GM12878 (cell line): Measurements from ENCODE around the gene TRIM38. TPM values are rescaled to one million over a fixed set of nuclear protein-coding genes. Genes with fewer than 3 reads are reported as not detected.

Experiments
- ATF7 ChIP-seq: fragments of 450-650 bp; IDR thresholded peaks from 2 replicates; pipeline ENCODE4 v1.6.1; 2016; ENCODE audit warnings: low read depth, mild to moderate bottlenecking
- BCL3 ChIP-seq: IDR thresholded peaks from 2 replicates; pipeline ENCODE4 v1.6.1; 2011; ENCODE audit warnings: borderline replicate concordance, low read depth, mild to moderate bottlenecking, moderate library complexity, low read length; ENCODE audit not compliant: insufficient read depth, poor library complexity, severe bottlenecking
- BCLAF1 ChIP-seq: fragments of 450-650 bp; IDR thresholded peaks from 2 replicates; pipeline ENCODE4 v1.6.1; 2017; ENCODE audit warnings: antibody characterized with exemption, mild to moderate bottlenecking, moderate library complexity
- CBFB ChIP-seq: IDR thresholded peaks from 2 replicates; pipeline ENCODE4 v1.6.1; 2016; ENCODE audit warnings: antibody characterized with exemption, low read depth
- CREB1 ChIP-seq: IDR thresholded peaks from 2 replicates; pipeline ENCODE4 v1.6.1; 2012; ENCODE audit warnings: low read depth, mild to moderate bottlenecking, inconsistent platforms
- CTCF ChIP-seq, 3 experiments: IDR thresholded peaks in 2 of 3; conservative IDR thresholded peaks in 1 of 3; 2 replicates each; pipeline ENCODE4 v1.5.1; 2011; ENCODE audit warnings: low read depth in 3 of 3, low read length in 3 of 3, mild to moderate bottlenecking in 3 of 3, control low read depth in 2 of 3, moderate library complexity in 2 of 3, inconsistent platforms in 1 of 3, mixed read lengths in 1 of 3; ENCODE audit not compliant: control insufficient read depth in 2 of 3, insufficient read depth in 1 of 3; ENCODE audit errors: extremely low read depth in 1 of 3
- FOXM1 ChIP-seq: IDR thresholded peaks from 2 replicates; pipeline ENCODE4 v1.6.1; 2012; ENCODE audit warnings: low read depth, mild to moderate bottlenecking, inconsistent platforms, low read length, moderate library complexity
- HCFC1 ChIP-seq: fragments of 150-350 bp; IDR thresholded peaks from 2 replicates; pipeline ENCODE4 v1.6.1; 2014; ENCODE audit warnings: low read length
- HSF1 ChIP-seq: fragments of 150-350 bp; IDR thresholded peaks from 2 replicates; pipeline ENCODE4 v1.6.1; 2014; ENCODE audit warnings: mild to moderate bottlenecking, low read depth, low read length
- IRF5 ChIP-seq: fragments of 450-650 bp; IDR thresholded peaks from 2 replicates; pipeline ENCODE4 v1.6.1; 2017; ENCODE audit warnings: borderline replicate concordance
- KAT2A ChIP-seq: conservative IDR thresholded peaks from 2 replicates; pipeline ENCODE4 v1.6.1; 2011; ENCODE audit warnings: low read depth, low read length; ENCODE audit not compliant: control insufficient read depth
- NFYA ChIP-seq: IDR thresholded peaks from 2 replicates; pipeline ENCODE4 v1.6.1; 2011; ENCODE audit warnings: low read depth, mild to moderate bottlenecking, low read length, improper control_type of control experiment, borderline replicate concordance
- PML ChIP-seq: IDR thresholded peaks from 2 replicates; pipeline ENCODE4 v1.6.1; 2012; ENCODE audit warnings: low read length, inconsistent platforms
- POU2F2 ChIP-seq: IDR thresholded peaks from 3 replicates; pipeline ENCODE4 v1.6.1; 2011; ENCODE audit warnings: low read depth, mild to moderate bottlenecking, low read length, borderline replicate concordance
- RB1 ChIP-seq: fragments of 450-650 bp; formaldehyde crosslinking; IDR thresholded peaks from 2 replicates; pipeline ENCODE4 v1.6.1; 2017; ENCODE audit warnings: mild to moderate bottlenecking, borderline replicate concordance
- YBX1 ChIP-seq: fragments of 450-650 bp; IDR thresholded peaks from 2 replicates; pipeline ENCODE4 v1.6.1; 2016; ENCODE audit warnings: antibody characterized with exemption
- polyA plus RNA-seq, 11 experiments: library from polyadenylated mRNA; depleted of rRNA in 4 of 11; unstranded in 6 of 11; stranded (reverse) in 5 of 11; fragments of >200 nt; fragmentation: Nextera tagmentation in 4 of 11; fragmentation: Illumina TruSeq in 1 of 11; extraction: Ambion mirVana in 4 of 11; extraction: Trizol in 1 of 11; gene quantifications; 1 replicate in 1 of 11; 2 replicates in 10 of 11; pipeline versions ENCODE4 v1.2.1 to v1.2.3, GENCODE V29; 2011 to 2016; ENCODE audit warnings: inconsistent platforms in 2 of 11, missing spikeins in 2 of 11, low read depth in 1 of 11
- total RNA-seq, 4 experiments: library from RNA; depleted of rRNA in 3 of 4; stranded (reverse); fragments of >200 nt in 3 of 4; fragmentation: Illumina TruSeq in 1 of 4; extraction: Trizol in 1 of 4; gene quantifications; 2 replicates each; pipeline versions ENCODE4 v1.2.1 to v1.2.3, GENCODE V29; 2013 to 2021

TRIM38 gene
- total and polyA plus RNA-seq, 10 of the 15 experiments (the other 5 are each of a cell fraction or from before 2014, with no cell fraction given) = 4.5 to 14.7 (median 11.1) TPM

- TF ChIP-seq IRF5 (no peak), BCLAF1 (no peak), YBX1 (no peak), RB1 (no peak), NFYA (no peak), CBFB (peak; percentile 20; the same call in 1 of the 2 replicates), FOXM1 (peak; percentile 59; the same call in 1 of the 2 replicates), CTCF (IDR thresholded peaks at IDR 0.05 in 2 of 3, conservative IDR thresholded peaks at IDR 0.05 in 1 of 3; ENCODE audit: control insufficient read depth in 2 of 3, extremely low read depth in 1 of 3, insufficient read depth in 1 of 3, low read depth in 3 of 3, low read length in 3 of 3) (no peak), HCFC1 (no peak), POU2F2 (peak; percentile 90), BCL3 (no peak), PML (peak; percentile 93), HSF1 (no peak), ATF7 (peak; percentile 88), CREB1 (peak; percentile 66), KAT2A (no peak)
Observed at GRCh38 chr6:25962149-25963127, at the start of gene TRIM38 (continued).
